HFFc6 (cell line): ENCODE data around the gene XXYLT1. TPM values are rescaled to one million over a fixed set of nuclear protein-coding genes. Genes with fewer than 3 reads are reported as not detected.

Source experiments
- DNase-seq: peaks from one replicate; pipeline ENCODE4 v3.0.0-alpha.2; 2018
- H3K27ac Mint-ChIP-seq: 2 replicates; pipeline ENCODE4 v1.8.0; 2020; ENCODE audit warnings: mild to moderate bottlenecking, mixed read lengths
- H3K27me3 Mint-ChIP-seq: 2 replicates; pipeline ENCODE4 v1.8.0; 2021; ENCODE audit warnings: mild to moderate bottlenecking, moderate library complexity, mixed read lengths; ENCODE audit not compliant: insufficient read depth
- H3K36me3 Mint-ChIP-seq: 2 replicates; pipeline ENCODE4 v1.8.0; 2021; ENCODE audit warnings: low read depth, mixed read lengths
- H3K4me1 Mint-ChIP-seq: 2 replicates; pipeline ENCODE4 v1.8.0; 2020; ENCODE audit warnings: low read depth, mixed read lengths
- H3K4me3 Mint-ChIP-seq: 2 replicates; pipeline ENCODE4 v1.8.0; 2020; ENCODE audit warnings: mild to moderate bottlenecking, moderate library complexity, mixed read lengths
- H3K9me3 Mint-ChIP-seq: 2 replicates; pipeline ENCODE4 v1.8.0; 2020; ENCODE audit warnings: mild to moderate bottlenecking, mixed read lengths
- CTCF ChIP-seq: fragments of 200-600 bp; sonication (generic); IDR thresholded peaks from 2 replicates; pipeline ENCODE4 v1.5.0; 2021; ENCODE audit warnings: antibody characterized with exemption, mild to moderate bottlenecking
- total RNA-seq, 6 experiments: library from RNA; stranded (reverse); fragmentation: NEBNext Ultra II Directional; extraction: Animal tissue kit (Norgen Biotek cat#: 25700); gene quantifications; 2 replicates in 1 of 6; 3 replicates in 5 of 6; pipeline ENCODE4 v1.2.3, GENCODE V29; 2021

The XXYLT1 gene
- total RNA-seq, 6 experiments from 2014 or later, result 16.9 to 24.2 (median 18.3) TPM

DNA sequence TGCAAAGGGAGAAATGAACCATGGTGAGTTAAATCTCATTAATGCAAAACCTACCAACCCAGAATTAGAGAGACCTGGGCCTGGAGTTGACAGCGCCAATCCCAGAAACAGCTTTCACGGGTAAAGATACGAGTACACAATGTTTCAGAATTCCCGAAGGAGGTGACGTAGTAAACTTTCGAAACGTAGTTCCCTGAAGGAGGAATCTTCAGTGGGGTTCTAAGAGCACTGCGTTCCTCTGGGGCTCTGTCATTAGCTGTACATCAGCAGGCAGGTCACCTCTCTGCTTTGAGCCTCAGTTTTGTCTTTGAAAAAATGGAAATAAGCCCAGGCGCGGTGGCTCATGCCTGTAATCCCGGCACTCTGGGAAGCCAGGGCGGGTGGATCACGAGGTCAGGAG lies 152.3 kb downstream of the XXYLT1 start:
- H3K36me3 Mint-ChIP-seq, result no peaks in the 10 kb centered on the region
- H3K4me3 Mint-ChIP-seq, result no peak overlapping the region
- no peaks in the 10 kb centered on the region for H3K9me3 Mint-ChIP-seq
- DNase-seq, result no peak
- peaks cover 47% of the 10 kb centered on the region for H3K4me1 Mint-ChIP-seq
- no peaks in the 10 kb centered on the region; the same call in 1 of the 2 replicates for H3K27me3 Mint-ChIP-seq
- H3K27ac Mint-ChIP-seq, result peak overlapping the region; percentile 95
- TF ChIP-seq CTCF, result no peak

GRCh38 chr3:195117978-195118581 lies 152.9 kb downstream of the XXYLT1 start:
- TF ChIP-seq CTCF, result peak; percentile 46; the same call in 1 of the 2 replicates
- no peak overlapping the region for H3K4me3 Mint-ChIP-seq
- no peaks in the 10 kb centered on the region for H3K36me3 Mint-ChIP-seq
- no peak for DNase-seq
- peak overlapping the region; percentile 73 for H3K27ac Mint-ChIP-seq
- H3K4me1 Mint-ChIP-seq, result peaks cover 47% of the 10 kb centered on the region
- H3K27me3 Mint-ChIP-seq, result no peaks in the 10 kb centered on the region; the same call in 1 of the 2 replicates
- no peaks in the 10 kb centered on the region for H3K9me3 Mint-ChIP-seq

- Mint-ChIP-seq H3K4me1 (peaks cover 47% of the 10 kb centered on the region), H3K36me3 (no peaks in the 10 kb centered on the region), H3K27ac (no peak overlapping the region), H3K27me3 (no peaks in the 10 kb centered on the region; the same call in 1 of the 2 replicates), H3K4me3 (no peak overlapping the region), H3K9me3 (no peaks in the 10 kb centered on the region)
- DNase-seq, result no peak
- no peak for TF ChIP-seq CTCF
Measured at GRCh38 chr3:195116407-195117185, 154.4 kb downstream of the XXYLT1 start.

GRCh38 chr3:195115600-195116406 lies 155.2 kb downstream of the XXYLT1 start:
- peaks cover 42% of the 10 kb centered on the region for H3K4me1 Mint-ChIP-seq
- no peak for TF ChIP-seq CTCF
- no peaks in the 10 kb centered on the region; the same call in 1 of the 2 replicates for H3K27me3 Mint-ChIP-seq
- no peak overlapping the region for H3K27ac Mint-ChIP-seq
- H3K4me3 Mint-ChIP-seq, result no peak overlapping the region
- DNase-seq, result no peak
- no peaks in the 10 kb centered on the region for H3K36me3 Mint-ChIP-seq
- H3K9me3 Mint-ChIP-seq, result no peaks in the 10 kb centered on the region

DNA sequence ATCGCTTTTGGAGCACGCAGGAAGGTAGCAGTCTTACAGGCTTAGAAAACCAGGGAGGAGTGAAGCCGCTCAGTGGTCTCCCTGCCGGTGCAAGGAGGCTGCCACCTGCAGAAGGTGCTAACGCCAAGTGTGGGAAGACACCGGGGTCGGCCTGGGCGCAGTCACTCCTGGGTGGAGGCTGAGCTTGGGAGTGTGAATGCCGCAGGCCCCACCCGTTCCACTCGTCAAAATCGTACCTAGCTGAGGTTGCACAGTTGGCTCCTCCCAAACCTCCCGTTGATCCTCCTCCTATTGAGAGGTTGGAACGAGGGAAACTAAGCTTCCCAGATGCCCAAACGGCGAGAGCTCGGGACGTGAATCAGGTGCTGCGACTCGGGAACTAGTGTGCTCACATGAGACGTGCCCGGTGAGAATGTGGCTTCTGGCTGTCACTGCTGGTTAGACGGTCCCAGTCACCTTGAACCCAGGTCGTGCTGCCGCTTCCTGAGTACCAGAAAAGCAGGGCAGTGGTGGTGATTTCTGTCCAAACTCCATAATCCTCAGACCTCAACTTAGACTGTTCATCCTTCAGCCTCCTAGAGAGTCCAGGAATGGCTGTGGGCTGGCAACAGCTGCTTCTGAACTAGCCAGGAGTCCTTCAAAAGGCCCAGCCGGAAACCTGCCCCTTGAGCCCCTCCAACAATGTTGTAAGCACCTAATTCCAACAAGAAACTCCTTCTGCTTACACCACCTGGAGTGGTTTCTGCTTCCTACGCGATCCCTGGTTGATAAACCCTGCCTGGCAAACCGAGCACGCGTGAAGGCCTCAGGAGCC lies 156.0 kb downstream of the XXYLT1 start:
- TF ChIP-seq CTCF, result no peak
- no peak overlapping the region for H3K4me3 Mint-ChIP-seq
- H3K27me3 Mint-ChIP-seq, result no peaks in the 10 kb centered on the region; the same call in 1 of the 2 replicates
- no peak overlapping the region for H3K27ac Mint-ChIP-seq
- H3K4me1 Mint-ChIP-seq, result peaks cover 34% of the 10 kb centered on the region
- H3K36me3 Mint-ChIP-seq, result no peaks in the 10 kb centered on the region
- DNase-seq, result no peak
- H3K9me3 Mint-ChIP-seq, result no peaks in the 10 kb centered on the region
